Measurements from ENCODE around the gene CFHR4. TPM values are rescaled to one million over a fixed set of nuclear protein-coding genes. Genes with fewer than 3 reads are reported as not detected.

CFHR4 gene
- total and polyA plus RNA-seq, 2 of the 4 experiments (the other 2 are of a cell fraction), result not detected

DNA sequence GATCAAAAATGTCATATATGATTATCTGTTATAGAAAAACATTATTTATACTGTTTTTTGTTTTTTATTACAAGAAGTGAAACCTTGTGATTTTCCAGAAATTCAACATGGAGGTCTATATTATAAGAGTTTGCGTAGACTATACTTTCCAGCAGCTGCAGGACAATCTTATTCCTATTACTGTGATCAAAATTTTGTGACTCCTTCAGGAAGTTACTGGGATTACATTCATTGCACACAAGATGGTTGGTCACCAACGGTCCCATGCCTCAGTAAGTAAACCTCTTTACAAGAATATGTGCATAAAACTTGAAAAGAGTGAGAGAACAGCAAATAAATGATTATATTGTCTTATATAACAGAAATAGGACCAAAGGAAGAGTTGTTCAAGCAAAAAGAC lies 14.5 kb downstream of the CFHR4 start:
- no CpG with 5 or more reads among the region's 2 CpGs for WGBS, 2 experiments (ENCODE audit: extremely low coverage in 2 of 2, insufficient read length in 1 of 2)
- H3K36me3 ChIP-seq (ENCODE audit: control insufficient read depth, insufficient read depth, low read length), result no peaks in the 10 kb centered on the region
- no peak for ATAC-seq (ENCODE audit: low read depth)
- no peaks in the 10 kb centered on the region for H3K4me1 ChIP-seq (ENCODE audit: control insufficient read depth, insufficient read depth, low read length)
- H3K9me3 ChIP-seq (ENCODE audit: control insufficient read depth, insufficient read depth, low read length), result no peaks in the 10 kb centered on the region
- no peak overlapping the region for H3K4ac ChIP-seq (ENCODE audit: low read depth, low read length)
- intact Hi-C loops (cut with micrococcal nuclease), result no loop called here
- in situ Hi-C loops (cut with MboI; ENCODE audit: low sequenced_read_pairs), result no loop called here
- POLR2A ChIA-PET (ENCODE audit: unreplicated experiment), result no interaction called here
- H3K4me2 ChIP-seq (ENCODE audit: low read depth, low read length), result no peak overlapping the region
- no peak overlapping the region for H2BK120ac ChIP-seq (ENCODE audit: low read depth, low read length)
- no TSS peak for BruUV-seq (replicated peaks)
- no peak overlapping the region for H2AFZ ChIP-seq (replicated peaks; ENCODE audit: low read length, poor library complexity)
- no peak overlapping the region for H2BK5ac ChIP-seq (ENCODE audit: low read depth, low read length, poor library complexity, severe bottlenecking)
- no peaks in the 10 kb centered on the region for H3K9me1 ChIP-seq (ENCODE audit: insufficient read depth, low read length)
- H2AK9ac ChIP-seq (replicated peaks; ENCODE audit: low read depth, low read length, poor library complexity), result no peak overlapping the region
- no peak overlapping the region for H2AK5ac ChIP-seq (ENCODE audit: low read depth, low read length)
- no peak for DNase-seq
- H2BK20ac ChIP-seq (ENCODE audit: low read depth, low read length), result no peak overlapping the region
- CTCF ChIA-PET, result no interaction called here
- no peak for TF ChIP-seq CEBPB (IDR thresholded peaks at IDR 0.05; ENCODE audit: low read depth, low read length)
- no peak for TF ChIP-seq ELK1 (IDR thresholded peaks at IDR 0.05; ENCODE audit: borderline replicate concordance, low read depth, low read length)
- TF ChIP-seq SMC3 (IDR thresholded peaks at IDR 0.05; ENCODE audit: low read depth, low read length), result no peak
- no peak for TF ChIP-seq BHLHE40 (IDR thresholded peaks at IDR 0.05; ENCODE audit: low read depth, low read length)
- TF ChIP-seq FOS (IDR thresholded peaks at IDR 0.05; ENCODE audit: low read depth, low read length), result no peak
- H4K8ac ChIP-seq (ENCODE audit: low read depth in 2 of 2, low read length in 2 of 2), result no peak overlapping the region
- no peak overlapping the region for H3K18ac ChIP-seq (ENCODE audit: low read depth, low read length)
- no peak overlapping the region for H2BK15ac ChIP-seq (ENCODE audit: low read depth, low read length)
- H3K79me1 ChIP-seq (ENCODE audit: low read depth in 1 of 2, low read length in 2 of 2), result no peaks in the 10 kb centered on the region
- no peak overlapping the region for H3K14ac ChIP-seq (replicated peaks; ENCODE audit: low read depth, low read length)
- H4K20me1 ChIP-seq (ENCODE audit: insufficient read depth, low read length), result no peaks in the 10 kb centered on the region
- dilution Hi-C loops (cut with HindIII; ENCODE audit: low sequenced_read_pairs, unreplicated experiment), result no loop called here
- no peak overlapping the region for H3K23ac ChIP-seq (ENCODE audit: low read depth, low read length)
- no peak overlapping the region for H3K56ac ChIP-seq (ENCODE audit: extremely low read depth, insufficient read depth, low read length)
- H4K91ac ChIP-seq (ENCODE audit: insufficient read depth, low read depth, low read length), result no peak overlapping the region
- H3K4me3 ChIP-seq (ENCODE audit: insufficient read depth, low read depth, low read length), result no peak overlapping the region
- peaks cover 4% of the 10 kb centered on the region; the same call in 1 of the 2 replicates for H3K27me3 ChIP-seq (ENCODE audit: control insufficient read depth, insufficient read depth, low read length)
- no peak overlapping the region for H3K27ac ChIP-seq (ENCODE audit: insufficient read depth, low read length)
- H4K5ac ChIP-seq (ENCODE audit: low read depth, low read length), result no peak overlapping the region
- H3K9ac ChIP-seq (ENCODE audit: low read depth, low read length), result no peak overlapping the region
